ENCODE data around the gene STAC3.

STAC3 gene

GRCh38 chr12:57210461-57210860 is 40.5 kb downstream of the STAC3 start:
- no peak for DNase-seq (ENCODE audit: low spot score)

- no peak for DNase-seq (ENCODE audit: low spot score)
These were observed 41.1 kb downstream of the STAC3 start for GRCh38 chr12:57209916-57210315.

DNA sequence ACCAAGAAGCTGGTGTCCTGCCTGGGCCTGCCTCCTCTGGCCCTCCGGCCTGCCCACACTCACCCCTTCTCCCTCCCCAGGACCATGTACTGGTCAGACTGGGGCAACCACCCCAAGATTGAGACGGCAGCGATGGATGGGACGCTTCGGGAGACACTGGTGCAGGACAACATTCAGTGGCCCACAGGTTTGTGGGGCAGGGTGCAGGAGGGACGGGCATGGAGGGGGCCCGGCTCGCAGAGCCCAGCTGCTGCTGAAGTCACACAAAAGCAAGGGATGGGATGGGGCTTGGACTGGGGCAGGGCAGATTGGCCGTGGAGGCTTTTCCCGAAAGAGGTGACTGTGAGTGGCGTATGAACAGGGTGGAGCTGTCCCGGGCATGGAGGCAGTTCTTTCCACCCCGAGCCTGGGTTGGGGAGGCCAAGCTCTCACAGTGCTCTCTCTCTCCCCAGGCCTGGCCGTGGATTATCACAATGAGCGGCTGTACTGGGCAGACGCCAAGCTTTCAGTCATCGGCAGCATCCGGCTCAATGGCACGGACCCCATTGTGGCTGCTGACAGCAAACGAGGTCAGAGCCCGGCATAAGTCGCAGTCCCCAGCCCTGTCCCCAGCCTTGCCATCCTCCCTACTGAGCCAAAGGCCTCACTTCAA is 42.2 kb downstream of the STAC3 start:
- DNase-seq (ENCODE audit: low spot score): no peak

DNA sequence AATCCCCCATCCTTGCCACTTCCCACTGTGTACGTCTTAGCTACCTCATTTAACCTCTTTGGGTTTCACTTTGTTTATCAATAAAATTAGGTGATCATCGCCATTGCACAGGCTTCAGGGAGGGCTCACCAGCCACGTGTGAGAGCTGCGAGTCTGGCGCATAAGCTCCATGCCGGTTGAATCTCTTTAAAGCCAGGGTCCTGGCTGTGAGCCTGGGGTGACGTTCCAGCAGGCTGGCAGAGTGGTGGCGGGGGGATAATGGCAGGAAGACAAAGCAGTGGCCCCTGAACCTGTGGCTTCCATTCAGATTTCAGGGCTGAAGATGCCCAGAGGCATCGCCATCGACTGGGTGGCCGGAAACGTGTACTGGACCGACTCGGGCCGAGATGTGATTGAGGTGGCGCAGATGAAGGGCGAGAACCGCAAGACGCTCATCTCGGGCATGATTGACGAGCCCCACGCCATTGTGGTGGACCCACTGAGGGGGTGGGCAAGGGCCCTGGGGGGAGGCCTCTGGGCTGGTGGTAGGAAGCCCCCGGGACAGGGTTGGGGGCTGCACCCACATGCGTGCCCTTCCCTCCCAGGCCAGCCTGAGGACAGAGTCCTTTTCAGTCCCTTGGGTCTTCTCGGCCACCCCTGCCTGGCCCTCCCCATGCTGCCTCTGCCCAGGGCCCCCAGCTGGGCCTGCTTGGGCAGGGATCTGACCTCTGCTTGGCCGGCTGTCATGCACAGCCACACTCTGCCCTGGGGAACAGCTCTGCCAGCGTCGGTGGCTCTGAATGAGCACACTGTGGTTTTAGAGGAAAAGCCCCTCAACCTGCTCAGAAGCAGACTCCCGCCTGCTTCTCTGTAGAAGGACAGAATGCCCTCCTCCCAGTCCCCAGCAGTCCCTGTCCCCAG is 43.0 kb downstream of the STAC3 start:
- DNase-seq (ENCODE audit: low spot score): no peak

- no peak for DNase-seq (ENCODE audit: low spot score)
These were observed 45.1 kb downstream of the STAC3 start for GRCh38 chr12:57205931-57206330.

DNA sequence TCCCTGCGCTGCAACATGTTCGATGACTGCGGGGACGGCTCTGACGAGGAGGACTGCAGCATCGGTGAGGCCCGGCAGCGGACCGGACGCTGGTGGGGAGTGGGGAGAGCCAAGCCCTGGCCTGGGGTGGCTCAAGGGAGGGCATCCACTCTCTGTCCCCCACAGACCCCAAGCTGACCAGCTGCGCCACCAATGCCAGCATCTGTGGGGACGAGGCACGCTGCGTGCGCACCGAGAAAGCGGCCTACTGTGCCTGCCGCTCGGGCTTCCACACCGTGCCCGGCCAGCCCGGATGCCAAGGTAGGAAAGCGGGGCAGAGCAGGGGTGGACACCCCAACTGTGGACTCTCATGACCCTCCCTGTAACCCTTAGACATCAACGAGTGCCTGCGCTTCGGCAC is 45.8 kb downstream of the STAC3 start:
- DNase-seq (ENCODE audit: low spot score): no peak

GRCh38 chr12:57204454-57204853 is 46.5 kb downstream of the STAC3 start:
- no peak for DNase-seq (ENCODE audit: low spot score)

DNA sequence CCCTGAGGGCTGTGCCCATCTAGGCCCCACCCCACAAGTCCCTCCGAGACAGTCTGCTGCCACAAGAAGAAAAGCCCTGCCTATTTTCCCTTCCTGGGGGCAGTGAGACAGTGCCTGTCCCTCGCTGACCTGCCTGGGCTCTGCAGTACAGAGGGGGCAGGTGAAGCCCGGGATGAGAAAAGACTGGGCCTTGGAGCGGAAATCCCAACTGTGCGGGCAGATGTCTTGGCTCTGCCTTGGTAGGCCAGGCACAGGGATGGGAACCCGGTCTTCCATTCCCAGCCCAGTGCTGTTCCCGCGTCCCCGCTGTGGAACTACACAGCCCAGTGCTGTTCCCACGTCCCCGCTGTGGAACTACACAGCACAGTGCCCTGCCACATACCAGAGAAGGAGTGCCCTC is 47.2 kb downstream of the STAC3 start:
- DNase-seq (ENCODE audit: low spot score): no peak

DNA sequence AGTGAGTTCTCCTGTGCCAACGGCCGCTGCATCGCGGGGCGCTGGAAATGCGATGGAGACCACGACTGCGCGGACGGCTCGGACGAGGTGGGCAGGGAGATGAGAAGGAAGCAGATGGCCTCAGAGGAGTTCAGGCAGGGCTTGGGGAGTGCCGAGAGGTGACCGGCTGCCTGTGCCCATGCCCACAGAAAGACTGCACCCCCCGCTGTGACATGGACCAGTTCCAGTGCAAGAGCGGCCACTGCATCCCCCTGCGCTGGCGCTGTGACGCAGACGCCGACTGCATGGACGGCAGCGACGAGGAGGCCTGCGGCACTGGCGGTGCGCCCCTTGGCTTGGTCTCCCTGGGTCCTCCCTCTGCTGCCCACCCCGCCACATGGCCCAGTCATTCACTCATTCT is 47.8 kb downstream of the STAC3 start:
- no peak for DNase-seq (ENCODE audit: low spot score)

GRCh38 chr12:57202321-57202720 is 48.7 kb downstream of the STAC3 start:
- DNase-seq (ENCODE audit: low spot score): no peak

DNA sequence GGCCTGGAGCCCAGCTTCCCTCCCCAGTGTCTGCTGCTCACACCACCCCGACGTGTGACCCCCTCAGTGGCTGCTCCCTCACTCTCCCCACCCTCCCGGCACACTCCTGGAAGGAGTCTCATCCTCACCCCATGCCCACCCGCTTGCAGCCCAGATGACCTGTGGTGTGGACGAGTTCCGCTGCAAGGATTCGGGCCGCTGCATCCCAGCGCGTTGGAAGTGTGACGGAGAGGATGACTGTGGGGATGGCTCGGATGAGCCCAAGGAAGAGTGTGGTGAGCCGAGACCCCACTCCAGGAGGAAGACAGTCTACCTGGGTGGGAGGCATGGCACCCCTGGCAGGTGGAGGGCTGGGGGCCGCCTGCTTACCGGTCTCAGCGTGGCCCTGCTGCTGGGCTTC is 49.4 kb downstream of the STAC3 start:
- DNase-seq (ENCODE audit: low spot score): no peak

- DNase-seq (ENCODE audit: low spot score): no peak
These were observed 49.8 kb downstream of the STAC3 start for GRCh38 chr12:57201219-57201618.

GRCh38 chr12:57200497-57200896 is 50.5 kb downstream of the STAC3 start:
- DNase-seq (ENCODE audit: low spot score): no peak

DNA sequence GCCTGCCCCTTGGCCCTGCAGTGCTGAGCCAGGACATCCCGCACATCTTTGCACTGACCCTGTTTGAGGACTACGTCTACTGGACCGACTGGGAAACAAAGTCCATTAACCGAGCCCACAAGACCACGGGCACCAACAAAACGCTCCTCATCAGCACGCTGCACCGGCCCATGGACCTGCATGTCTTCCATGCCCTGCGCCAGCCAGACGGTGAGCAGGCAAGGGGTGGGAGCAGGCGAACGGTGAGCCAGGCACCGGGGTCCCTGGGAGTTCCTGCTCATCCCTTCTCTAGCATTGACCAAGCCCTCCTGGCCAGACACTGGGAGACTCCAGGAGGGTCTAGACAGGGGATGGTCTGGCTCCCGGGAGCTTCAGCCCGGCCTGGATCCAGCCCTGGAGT is 51.8 kb downstream of the STAC3 start:
- DNase-seq (ENCODE audit: low spot score): no peak

DNA sequence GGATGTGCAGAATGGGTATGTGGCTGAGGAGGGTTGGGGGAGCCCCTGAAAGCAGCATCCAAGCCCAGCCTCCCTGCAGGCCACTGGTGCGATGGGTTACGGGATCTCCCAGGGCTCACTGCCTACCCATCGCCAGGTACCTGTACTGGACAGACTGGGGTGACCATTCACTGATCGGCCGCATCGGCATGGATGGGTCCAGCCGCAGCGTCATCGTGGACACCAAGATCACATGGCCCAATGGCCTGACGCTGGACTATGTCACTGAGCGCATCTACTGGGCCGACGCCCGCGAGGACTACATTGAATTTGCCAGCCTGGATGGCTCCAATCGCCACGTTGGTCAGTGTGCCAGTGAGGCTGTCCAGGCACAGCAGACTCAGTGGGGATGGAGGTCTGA is 52.7 kb downstream of the STAC3 start:
- DNase-seq (ENCODE audit: low spot score): no peak

GRCh38 chr12:57196956-57197355 is 54.0 kb downstream of the STAC3 start:
- DNase-seq (ENCODE audit: low spot score): no peak

GRCh38 chr12:57196439-57196838 is 54.5 kb downstream of the STAC3 start:
- DNase-seq (ENCODE audit: low spot score): no peak

DNA sequence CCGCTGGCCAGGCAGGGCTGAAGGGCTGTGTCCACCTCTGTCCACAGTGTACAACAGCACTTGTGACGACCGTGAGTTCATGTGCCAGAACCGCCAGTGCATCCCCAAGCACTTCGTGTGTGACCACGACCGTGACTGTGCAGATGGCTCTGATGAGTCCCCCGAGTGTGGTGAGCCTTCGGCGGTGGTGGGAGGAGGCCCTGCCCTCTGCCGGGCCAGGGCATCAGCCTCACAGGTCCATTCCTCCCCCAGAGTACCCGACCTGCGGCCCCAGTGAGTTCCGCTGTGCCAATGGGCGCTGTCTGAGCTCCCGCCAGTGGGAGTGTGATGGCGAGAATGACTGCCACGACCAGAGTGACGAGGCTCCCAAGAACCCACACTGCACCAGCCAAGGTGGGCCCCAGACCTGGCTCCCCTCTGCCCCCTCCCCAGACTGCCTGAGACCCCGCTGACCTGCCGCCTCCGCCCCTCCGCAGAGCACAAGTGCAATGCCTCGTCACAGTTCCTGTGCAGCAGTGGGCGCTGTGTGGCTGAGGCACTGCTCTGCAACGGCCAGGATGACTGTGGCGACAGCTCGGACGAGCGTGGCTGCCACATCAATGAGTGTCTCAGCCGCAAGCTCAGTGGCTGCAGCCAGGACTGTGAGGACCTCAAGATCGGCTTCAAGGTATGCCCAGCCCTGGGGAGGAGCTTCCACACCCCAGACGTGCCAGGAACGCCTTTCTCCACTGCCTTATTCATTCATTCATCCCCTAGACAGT is 55.2 kb downstream of the STAC3 start:
- no peak for DNase-seq (ENCODE audit: low spot score)

- DNase-seq (ENCODE audit: low spot score): no peak
These were observed 55.8 kb downstream of the STAC3 start for GRCh38 chr12:57195186-57195585.

GRCh38 chr12:57194253-57194652 is 56.7 kb downstream of the STAC3 start:
- no peak for DNase-seq (ENCODE audit: low spot score)

GRCh38 chr12:57193706-57194245 is 57.2 kb downstream of the STAC3 start:
- no peak for DNase-seq (ENCODE audit: low spot score)

Measured in COLO829 (cell line).